B cell (primary cell): ENCODE data around the gene IL6ST. TPM values are rescaled to one million over a fixed set of nuclear protein-coding genes. Genes with fewer than 3 reads are reported as not detected.

Source experiments
- ATAC-seq: fragments of 200-7000 bp; cut with Tn5 transposase; one replicate; pipeline ENCODE4 v1.10.0; 2021; ENCODE audit warnings: low read depth, mild to moderate bottlenecking, moderate number of reproducible peaks, moderate library complexity
- CTCF ChIA-PET: fragments of 350-600 bp; sonication (Branson Sonifier 250); formaldehyde crosslinking; loops from one replicate; lab custom pipeline; 2021; ENCODE audit warnings: antibody characterized with exemption, inconsistent platforms; lab: Charles Lee
- POLR2A ChIA-PET: fragments of 350-600 bp; sonication (Branson Sonifier 250); formaldehyde crosslinking; loops from one replicate; lab custom pipeline; 2021; ENCODE audit warnings: antibody characterized with exemption; lab: Charles Lee
- DNase-seq: peaks from one replicate; pipeline ENCODE4 v3.0.0; 2013
- H2AFZ ChIP-seq: 2 replicates; pipeline ENCODE4 v1.6.1; 2012; ENCODE audit warnings: mild to moderate bottlenecking, low read depth, low read length; ENCODE audit not compliant: insufficient read depth, poor library complexity, severe bottlenecking
- H3K27ac ChIP-seq, 2 donors: 1 replicate in 1 of 2; 2 replicates in 1 of 2; pipeline ENCODE4 v1.5.1; 2012 to 2013; ENCODE audit warnings: low read length in 2 of 2, mild to moderate bottlenecking in 2 of 2, moderate library complexity in 1 of 2
- H3K27me3 ChIP-seq, 4 experiments: fragments of 200-600 bp in 1 of 4; sonication (generic) in 1 of 4; replicated peaks in 1 of 4; 1 replicate in 2 of 4; 2 replicates in 2 of 4; pipeline versions ENCODE4 v1.6.1 to v1.7.0; 2013 to 2016; ENCODE audit warnings: low read length in 3 of 4, mild to moderate bottlenecking in 2 of 4, mixed read lengths in 1 of 4, moderate library complexity in 1 of 4; ENCODE audit not compliant: insufficient read depth in 4 of 4, control insufficient read depth in 3 of 4; ENCODE audit errors: control extremely low read depth in 1 of 4
- H3K36me3 ChIP-seq, 2 experiments: replicated peaks in 1 of 2; 1 replicate in 1 of 2; 2 replicates in 1 of 2; pipeline versions ENCODE4 v1.6.1 to v1.7.1; 2013; ENCODE audit warnings: low read length in 1 of 2; ENCODE audit not compliant: insufficient read depth in 2 of 2, control insufficient read depth in 1 of 2; ENCODE audit errors: control extremely low read depth in 1 of 2, extremely low read depth in 1 of 2
- H3K4me1 ChIP-seq, 2 donors: fragments of 200-600 bp in 1 of 2; sonication (generic) in 1 of 2; 1 replicate in 1 of 2; 2 replicates in 1 of 2; pipeline versions ENCODE4 v1.5.1 to v1.6.1; 2013 to 2017; ENCODE audit warnings: low read length in 2 of 2; ENCODE audit not compliant: control insufficient read depth in 2 of 2, insufficient read depth in 2 of 2
- H3K4me2 ChIP-seq: replicated peaks from 2 replicates; pipeline ENCODE3; 2012; ENCODE audit warnings: mild to moderate bottlenecking, low read depth, low read length; ENCODE audit not compliant: poor library complexity, severe bottlenecking
- H3K4me3 ChIP-seq, 5 experiments: fragments of 200-600 bp in 1 of 5; sonication (generic) in 1 of 5; 1 replicate in 3 of 5; 2 replicates in 2 of 5; pipeline versions ENCODE4 v1.5.1 to v1.7.0; 2011 to 2016; ENCODE audit warnings: low read length in 4 of 5, mild to moderate bottlenecking in 4 of 5, low read depth in 2 of 5, control low read depth in 1 of 5, moderate library complexity in 1 of 5; ENCODE audit not compliant: insufficient read depth in 1 of 5; ENCODE audit errors: control extremely low read depth in 1 of 5, extremely low read depth in 1 of 5
- H3K79me2 ChIP-seq: fragments of 200-600 bp; sonication (generic); one replicate; pipeline ENCODE4 v1.6.0; 2016; ENCODE audit warnings: low read length; ENCODE audit not compliant: control insufficient read depth, insufficient read depth
- H3K9ac ChIP-seq: fragments of 200-600 bp; sonication (generic); 2 replicates; pipeline ENCODE4 v1.6.1; 2017; ENCODE audit warnings: mild to moderate bottlenecking, low read length, moderate library complexity
- H3K9me3 ChIP-seq, 3 donors: one replicate each; pipeline versions ENCODE4 v1.6.1 to v1.7.1; 2013; ENCODE audit warnings: low read length in 2 of 3; ENCODE audit not compliant: control insufficient read depth in 2 of 3, insufficient read depth in 1 of 3; ENCODE audit errors: control extremely low read depth in 1 of 3
- H4K20me1 ChIP-seq: 2 replicates; pipeline ENCODE4 v1.6.0; 2012; ENCODE audit warnings: mild to moderate bottlenecking, low read length; ENCODE audit not compliant: insufficient read depth, control insufficient read depth, poor library complexity, severe bottlenecking
- H3K27ac Mint-ChIP-seq: one replicate; pipeline ENCODE4 v1.8.0; 2021; ENCODE audit warnings: mixed read lengths
- H3K27me3 Mint-ChIP-seq: one replicate; pipeline ENCODE4 v1.8.0; 2021; ENCODE audit warnings: mixed read lengths
- H3K4me1 Mint-ChIP-seq: one replicate; pipeline ENCODE4 v1.8.0; 2021; ENCODE audit warnings: mixed read lengths
- H3K4me3 Mint-ChIP-seq: one replicate; pipeline ENCODE4 v1.8.0; 2021; ENCODE audit warnings: mixed read lengths
- H3K9me3 Mint-ChIP-seq: one replicate; pipeline ENCODE4 v1.8.0; 2022; ENCODE audit warnings: mixed read lengths; ENCODE audit not compliant: insufficient read depth
- CTCF ChIP-seq: fragments of 200-600 bp; IDR thresholded peaks from one replicate; pipeline ENCODE4 v1.8.0; 2022; ENCODE audit warnings: antibody characterized with exemption, mild to moderate bottlenecking
- EZH2 ChIP-seq: IDR thresholded peaks from 2 replicates; pipeline ENCODE4 v1.6.1; 2012; ENCODE audit warnings: borderline replicate concordance, low read depth, mild to moderate bottlenecking, moderate library complexity, low read length; ENCODE audit not compliant: insufficient read depth, poor library complexity, severe bottlenecking
- WGBS: methylation state at CpG from one replicate; pipeline ENCODE4 v1.1.5; 2013; ENCODE audit warnings: missing lambda C conversion rate; ENCODE audit not compliant: insufficient coverage; 5-methylcytosine and 5-hydroxymethylcytosine counted together
- intact Hi-C: fragments of 100-400 bp; cut with micrococcal nuclease; formaldehyde crosslinking; loops from one replicate; pipeline ENCODE4 v1.10.0; 2022
- polyA plus RNA-seq: library from polyadenylated mRNA; depleted of rRNA; stranded (reverse); fragments of >200 nt; gene quantifications from 2 replicates; pipeline ENCODE4 v1.2.3, GENCODE V29; 2012
- total RNA-seq, 2 donors: library from RNA; stranded (reverse); fragments of 120-200 nt in 1 of 2; gene quantifications; 1 replicate in 1 of 2; 2 replicates in 1 of 2; pipeline versions ENCODE4 v1.2.3 to v1.2.4, GENCODE V29; 2013 to 2022

The IL6ST gene
- total and polyA plus RNA-seq, 2 donors (not counting 1 experiment from before 2014, with no cell fraction given) = 4.3 to 28.0 TPM

- no peaks in the 10 kb centered on the region for H3K79me2 ChIP-seq
- no peaks in the 10 kb centered on the region for H4K20me1 ChIP-seq
- H3K9me3 ChIP-seq = no peaks in the 10 kb centered on the region
- H3K9me3 Mint-ChIP-seq = no peaks in the 10 kb centered on the region
- intact Hi-C loops = no loop called here
- POLR2A ChIA-PET = no interaction called here
- no peak for ATAC-seq
- no peak overlapping the region for H3K4me3 Mint-ChIP-seq
- TF ChIP-seq CTCF (no peak), EZH2 (no peak)
- no peak overlapping the region for H3K9ac ChIP-seq
- no peaks in the 10 kb centered on the region for H3K4me1 ChIP-seq
- no peak for DNase-seq
- no peaks in the 10 kb centered on the region for H3K27me3 ChIP-seq
- no peak overlapping the region for H3K27ac Mint-ChIP-seq
- H3K27me3 Mint-ChIP-seq = no peaks in the 10 kb centered on the region
- CTCF ChIA-PET = interaction anchor here (1.2 to 5.1 kb wide), 6 partner anchors 10 to 1205 kb away, joined by 3 to 111 read pairs (median 5); no protein-coding TSS in a partner anchor
- H3K36me3 ChIP-seq = no peaks in the 10 kb centered on the region
- no peaks in the 10 kb centered on the region for H3K4me1 Mint-ChIP-seq
- H3K27ac ChIP-seq = no peak overlapping the region
- 89% methylated on average over 6 of the region's 9 CpGs for WGBS
- no peak overlapping the region for H3K4me2 ChIP-seq
- no peak overlapping the region for H3K4me3 ChIP-seq
- H2AFZ ChIP-seq = no peak overlapping the region
Observed at GRCh38 chr5:55934115-55934613, 60.6 kb downstream of the IL6ST start.

- Mint-ChIP-seq H3K4me1 (no peaks in the 10 kb centered on the region), H3K4me3 (no peak overlapping the region), H3K27me3 (no peaks in the 10 kb centered on the region), H3K9me3 (no peaks in the 10 kb centered on the region), H3K27ac (no peak overlapping the region)
- no peak overlapping the region for H3K9ac ChIP-seq
- H3K9me3 ChIP-seq = no peaks in the 10 kb centered on the region
- no peak for DNase-seq
- H3K4me2 ChIP-seq = no peak overlapping the region
- WGBS = 91% methylated on average over 14 of the region's 14 CpGs
- no peak overlapping the region for H3K27ac ChIP-seq
- H3K79me2 ChIP-seq = no peaks in the 10 kb centered on the region
- H4K20me1 ChIP-seq = no peaks in the 10 kb centered on the region
- no peak overlapping the region for H2AFZ ChIP-seq
- ChIA-PET POLR2A (no interaction called here), CTCF (interaction anchor here (1.1 to 5.1 kb wide), 4 partner anchors 11 to 337 kb away, joined by 3 to 111 read pairs (median 20); no protein-coding TSS in a partner anchor)
- no peaks in the 10 kb centered on the region for H3K36me3 ChIP-seq
- H3K4me1 ChIP-seq = no peaks in the 10 kb centered on the region
- H3K27me3 ChIP-seq = no peaks in the 10 kb centered on the region
- no peak for ATAC-seq
- intact Hi-C loops = no loop called here
- no peak overlapping the region for H3K4me3 ChIP-seq
- TF ChIP-seq EZH2 (no peak), CTCF (no peak)
Observed at GRCh38 chr5:55933377-55934114, 61.2 kb downstream of the IL6ST start.
